Ishikawa (cell line): ENCODE data around the gene RNU7-1.

Experiments
- CEBPB ChIP-seq: IDR thresholded peaks from 2 replicates; pipeline ENCODE4 v1.6.1; 2012
- CREB1 ChIP-seq: IDR thresholded peaks from 2 replicates; pipeline ENCODE4 v1.6.1; 2012; ENCODE audit warnings: low read depth
- EGR1 ChIP-seq: IDR thresholded peaks from 2 replicates; pipeline ENCODE4 v1.6.1; 2012
- EP300 ChIP-seq: IDR thresholded peaks from 2 replicates; pipeline ENCODE4 v1.6.1; 2012; ENCODE audit warnings: borderline replicate concordance
- FOXM1 ChIP-seq: IDR thresholded peaks from 2 replicates; pipeline ENCODE4 v1.6.1; 2012; ENCODE audit warnings: low read depth, borderline replicate concordance
- MAX ChIP-seq: IDR thresholded peaks from 2 replicates; pipeline ENCODE4 v1.6.1; 2012
- NFIC ChIP-seq: IDR thresholded peaks from 2 replicates; pipeline ENCODE4 v1.6.1; 2012
- RAD21 ChIP-seq: IDR thresholded peaks from 2 replicates; pipeline ENCODE4 v1.6.1; 2012; ENCODE audit warnings: low read depth
- TAF1 ChIP-seq: IDR thresholded peaks from 2 replicates; pipeline ENCODE4 v1.6.1; 2012; ENCODE audit warnings: low read depth, mild to moderate bottlenecking
- TCF12 ChIP-seq: IDR thresholded peaks from 2 replicates; pipeline ENCODE4 v1.6.1; 2012; ENCODE audit warnings: low read depth
- TEAD4 ChIP-seq: IDR thresholded peaks from 2 replicates; pipeline ENCODE4 v1.6.1; 2012
- YY1 ChIP-seq: IDR thresholded peaks from 2 replicates; pipeline ENCODE4 v1.6.1; 2012; ENCODE audit warnings: low read depth
- ZBTB7A ChIP-seq: IDR thresholded peaks from 2 replicates; pipeline ENCODE4 v1.6.1; 2012; ENCODE audit warnings: low read depth
- TF ChIP-seq, protein P1 (sequence below): IDR thresholded peaks from 2 replicates; pipeline ENCODE4 v1.6.1; 2012; ENCODE audit warnings: low read depth, mild to moderate bottlenecking
- TF ChIP-seq, protein P2 (sequence below): IDR thresholded peaks from 2 replicates; pipeline ENCODE4 v1.6.1; 2012

RNU7-1 gene

DNA sequence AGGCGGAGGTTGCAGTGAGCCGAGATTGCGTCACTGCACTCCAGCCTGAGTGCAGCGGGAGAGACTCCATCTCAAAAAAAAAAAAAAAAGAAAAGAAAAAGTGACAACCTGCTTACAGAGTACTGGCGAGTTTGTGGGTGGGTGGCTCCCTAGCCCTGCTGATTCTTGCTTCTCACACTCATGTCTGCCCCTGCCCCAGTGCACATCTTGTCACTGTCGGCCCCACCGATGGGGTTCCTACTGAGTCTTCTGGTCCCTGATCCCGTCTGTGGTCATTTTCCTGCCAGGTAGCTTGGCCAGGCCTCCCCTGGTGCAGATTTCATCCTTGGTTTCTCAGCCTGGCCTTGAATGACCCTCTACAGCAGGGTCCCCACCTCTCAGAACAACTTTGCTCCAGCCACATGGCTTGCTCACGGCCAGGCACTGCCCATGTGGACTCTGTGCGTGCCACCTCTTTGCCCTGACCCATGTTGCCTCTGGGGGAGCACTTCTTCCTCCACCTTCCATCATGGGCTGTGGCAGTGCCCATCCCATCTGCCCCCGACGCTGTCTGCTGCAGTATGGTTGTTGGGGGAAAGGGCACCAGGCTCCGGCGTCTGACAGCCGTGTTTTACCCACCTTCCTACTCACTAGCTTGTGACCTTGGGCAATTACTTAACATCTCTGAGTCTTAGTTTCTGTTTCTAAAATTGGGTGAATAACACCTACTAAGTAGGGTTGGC is 5.4 kb downstream of the RNU7-1 start:
- TF ChIP-seq ZBTB7A, result no peak
- no peak for TF ChIP-seq EP300
- TF ChIP-seq RAD21, result no peak
- TF ChIP-seq, protein P1, sequence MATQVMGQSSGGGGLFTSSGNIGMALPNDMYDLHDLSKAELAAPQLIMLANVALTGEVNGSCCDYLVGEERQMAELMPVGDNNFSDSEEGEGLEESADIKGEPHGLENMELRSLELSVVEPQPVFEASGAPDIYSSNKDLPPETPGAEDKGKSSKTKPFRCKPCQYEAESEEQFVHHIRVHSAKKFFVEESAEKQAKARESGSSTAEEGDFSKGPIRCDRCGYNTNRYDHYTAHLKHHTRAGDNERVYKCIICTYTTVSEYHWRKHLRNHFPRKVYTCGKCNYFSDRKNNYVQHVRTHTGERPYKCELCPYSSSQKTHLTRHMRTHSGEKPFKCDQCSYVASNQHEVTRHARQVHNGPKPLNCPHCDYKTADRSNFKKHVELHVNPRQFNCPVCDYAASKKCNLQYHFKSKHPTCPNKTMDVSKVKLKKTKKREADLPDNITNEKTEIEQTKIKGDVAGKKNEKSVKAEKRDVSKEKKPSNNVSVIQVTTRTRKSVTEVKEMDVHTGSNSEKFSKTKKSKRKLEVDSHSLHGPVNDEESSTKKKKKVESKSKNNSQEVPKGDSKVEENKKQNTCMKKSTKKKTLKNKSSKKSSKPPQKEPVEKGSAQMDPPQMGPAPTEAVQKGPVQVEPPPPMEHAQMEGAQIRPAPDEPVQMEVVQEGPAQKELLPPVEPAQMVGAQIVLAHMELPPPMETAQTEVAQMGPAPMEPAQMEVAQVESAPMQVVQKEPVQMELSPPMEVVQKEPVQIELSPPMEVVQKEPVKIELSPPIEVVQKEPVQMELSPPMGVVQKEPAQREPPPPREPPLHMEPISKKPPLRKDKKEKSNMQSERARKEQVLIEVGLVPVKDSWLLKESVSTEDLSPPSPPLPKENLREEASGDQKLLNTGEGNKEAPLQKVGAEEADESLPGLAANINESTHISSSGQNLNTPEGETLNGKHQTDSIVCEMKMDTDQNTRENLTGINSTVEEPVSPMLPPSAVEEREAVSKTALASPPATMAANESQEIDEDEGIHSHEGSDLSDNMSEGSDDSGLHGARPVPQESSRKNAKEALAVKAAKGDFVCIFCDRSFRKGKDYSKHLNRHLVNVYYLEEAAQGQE, result no peak
- TF ChIP-seq, protein P2, sequence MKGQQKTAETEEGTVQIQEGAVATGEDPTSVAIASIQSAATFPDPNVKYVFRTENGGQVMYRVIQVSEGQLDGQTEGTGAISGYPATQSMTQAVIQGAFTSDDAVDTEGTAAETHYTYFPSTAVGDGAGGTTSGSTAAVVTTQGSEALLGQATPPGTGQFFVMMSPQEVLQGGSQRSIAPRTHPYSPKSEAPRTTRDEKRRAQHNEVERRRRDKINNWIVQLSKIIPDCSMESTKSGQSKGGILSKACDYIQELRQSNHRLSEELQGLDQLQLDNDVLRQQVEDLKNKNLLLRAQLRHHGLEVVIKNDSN, result no peak
- no peak for TF ChIP-seq TEAD4
- no peak for TF ChIP-seq YY1
- no peak for TF ChIP-seq TAF1
- no peak for TF ChIP-seq EGR1
- no peak for TF ChIP-seq TCF12
- TF ChIP-seq CEBPB, result no peak
- TF ChIP-seq FOXM1, result no peak
- no peak for TF ChIP-seq MAX
- TF ChIP-seq CREB1, result no peak
- TF ChIP-seq NFIC, result no peak

GRCh38 chr12:6950401-6950801 is 6.8 kb downstream of the RNU7-1 start:
- TF ChIP-seq, protein P1, result no peak
- no peak for TF ChIP-seq RAD21
- no peak for TF ChIP-seq TEAD4
- no peak for TF ChIP-seq EP300

- TF ChIP-seq FOXM1 (no peak), TCF12 (no peak), EP300 (no peak), TEAD4 (no peak), TAF1 (no peak), ZBTB7A (no peak), CEBPB (no peak)
- TF ChIP-seq, protein P2, result no peak
Measured at GRCh38 chr12:6950811-6951540, 7.4 kb downstream of the RNU7-1 start, which contains the start of gene PTPN6. Gene PTPN6, plus strand, starts transcription at chr12:6951356. Its CDS starts 157 bp downstream, at chr12:6951513.

DNA sequence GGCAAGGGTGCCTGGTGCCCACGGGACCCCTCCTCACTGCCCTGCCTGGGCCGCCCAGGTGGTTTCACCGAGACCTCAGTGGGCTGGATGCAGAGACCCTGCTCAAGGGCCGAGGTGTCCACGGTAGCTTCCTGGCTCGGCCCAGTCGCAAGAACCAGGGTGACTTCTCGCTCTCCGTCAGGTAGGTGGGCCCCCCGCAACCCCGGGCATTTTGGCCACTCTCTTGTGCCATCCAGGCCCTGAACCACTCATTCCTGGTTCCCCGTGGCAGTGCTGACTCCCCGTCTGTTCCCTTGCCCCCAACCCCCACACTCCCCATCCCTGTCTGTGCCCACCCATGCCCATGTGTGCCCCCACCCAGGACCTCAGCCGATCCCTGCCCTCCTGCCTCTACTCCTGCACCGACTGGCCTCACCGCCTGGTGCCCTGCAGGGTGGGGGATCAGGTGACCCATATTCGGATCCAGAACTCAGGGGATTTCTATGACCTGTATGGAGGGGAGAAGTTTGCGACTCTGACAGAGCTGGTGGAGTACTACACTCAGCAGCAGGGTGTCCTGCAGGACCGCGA is 8.0 kb downstream of the RNU7-1 start:
- TF ChIP-seq CEBPB, result no peak
- TF ChIP-seq TCF12, result no peak
- TF ChIP-seq, protein P2, result no peak
- TF ChIP-seq TEAD4, result no peak
- TF ChIP-seq NFIC, result no peak
- no peak for TF ChIP-seq EP300
- no peak for TF ChIP-seq EGR1
- no peak for TF ChIP-seq MAX
- TF ChIP-seq TAF1, result no peak
- TF ChIP-seq FOXM1, result no peak
- TF ChIP-seq RAD21, result no peak
- no peak for TF ChIP-seq ZBTB7A
- TF ChIP-seq YY1, result no peak
- no peak for TF ChIP-seq CREB1
- TF ChIP-seq, protein P1, result no peak
